Common myeloid progenitor, CD34-positive (primary cell): ENCODE measurements around the gene RBPMS2.
"Not testable (repeated sequence)": the region's sequence is repeated elsewhere in the genome, so short reads cannot be mapped to it uniquely, and the experiment has no call there.

Experiments used
- CTCF ChIA-PET: fragments of 350-600 bp; sonication (Branson Sonifier 250); formaldehyde crosslinking; loops from one replicate; lab custom pipeline; 2021; ENCODE audit warnings: antibody characterized with exemption; lab: Charles Lee
- POLR2A ChIA-PET: fragments of 350-600 bp; sonication (Branson Sonifier 250); formaldehyde crosslinking; loops from one replicate; lab custom pipeline; 2021; ENCODE audit warnings: antibody characterized with exemption; lab: Charles Lee
- DNase-seq, 3 donors: peaks; one replicate each; pipeline versions ENCODE4 v3.0.0 to v3.0.0-alpha.2; 2013
- H3K27ac ChIP-seq, 2 experiments: 1 replicate in 1 of 2; 2 replicates in 1 of 2; pipeline ENCODE4 v1.7.0; 2013; ENCODE audit warnings: inconsistent platforms in 2 of 2, low read length in 2 of 2, mild to moderate bottlenecking in 2 of 2, low read depth in 1 of 2, moderate library complexity in 1 of 2; ENCODE audit not compliant: severe bottlenecking in 2 of 2, insufficient read depth in 1 of 2, poor library complexity in 1 of 2
- H3K27me3 ChIP-seq, 5 experiments: replicated peaks in 2 of 5; 1 replicate in 3 of 5; 2 replicates in 2 of 5; pipeline versions ENCODE4 v1.6.1 to v1.7.0; 2013; ENCODE audit warnings: low read length in 4 of 5, mild to moderate bottlenecking in 2 of 5, moderate library complexity in 2 of 5, inconsistent platforms in 1 of 5; ENCODE audit not compliant: insufficient read depth in 5 of 5, control insufficient read depth in 4 of 5
- H3K36me3 ChIP-seq, 4 experiments: 1 replicate in 2 of 4; 2 replicates in 2 of 4; pipeline versions ENCODE4 v1.6.1 to v1.7.0; 2013; ENCODE audit warnings: low read length in 3 of 4, control low read depth in 1 of 4, mild to moderate bottlenecking in 1 of 4; ENCODE audit not compliant: control insufficient read depth in 4 of 4, insufficient read depth in 4 of 4
- H3K4me1 ChIP-seq, 4 experiments: 1 replicate in 3 of 4; 2 replicates in 1 of 4; pipeline versions ENCODE4 v1.6.1 to v1.7.1; 2013; ENCODE audit warnings: low read length in 3 of 4, mild to moderate bottlenecking in 3 of 4, control low read depth in 1 of 4, inconsistent platforms in 1 of 4, moderate library complexity in 1 of 4; ENCODE audit not compliant: control insufficient read depth in 4 of 4, insufficient read depth in 4 of 4; ENCODE audit errors: control extremely low read depth in 1 of 4
- H3K4me3 ChIP-seq, 7 experiments: 1 replicate in 4 of 7; 2 replicates in 3 of 7; pipeline versions ENCODE4 v1.5.1 to v1.7.0; 2013; ENCODE audit warnings: mild to moderate bottlenecking in 7 of 7, low read length in 6 of 7, moderate library complexity in 6 of 7, inconsistent platforms in 2 of 7, low read depth in 2 of 7, control low read depth in 1 of 7; ENCODE audit not compliant: insufficient read depth in 4 of 7, control insufficient read depth in 1 of 7; ENCODE audit errors: extremely low read depth in 1 of 7
- H3K9me3 ChIP-seq, 5 experiments: 1 replicate in 4 of 5; 2 replicates in 1 of 5; pipeline versions ENCODE4 v1.6.1 to v1.7.1; 2013; ENCODE audit warnings: low read length in 4 of 5, mild to moderate bottlenecking in 2 of 5, inconsistent platforms in 1 of 5, low read depth in 1 of 5, moderate library complexity in 1 of 5; ENCODE audit not compliant: control insufficient read depth in 4 of 5, insufficient read depth in 2 of 5; ENCODE audit errors: control extremely low read depth in 1 of 5
- WGBS: methylation state at CpG from one replicate; pipeline ENCODE4 v1.1.5; 2013; ENCODE audit not compliant: insufficient coverage; 5-methylcytosine and 5-hydroxymethylcytosine counted together

RBPMS2 gene

GRCh38 chr15:64804619-64805018, 29.2 kb upstream of the RBPMS2 start:
- Histone ChIP-seq H3K36me3 (no peaks in the 10 kb centered on the region), H3K27ac (no peak overlapping the region), H3K9me3 (no peaks in the 10 kb centered on the region), H3K4me1 (no peaks in the 10 kb centered on the region), H3K4me3 (no peak overlapping the region), H3K27me3 (peaks cover 0 to 3% (median 0%) of the 10 kb centered on the region in 5 experiments)
- WGBS: 100% methylated on average over 1 of the region's 2 CpGs
- ChIA-PET POLR2A (interaction anchor here (0.7 kb wide), 1 partner anchor 31 kb away, joined by 5 read pairs; no protein-coding TSS in a partner anchor), CTCF (interaction anchor here (1.4 to 2.7 kb wide), 2 partner anchors 15 to 73 kb away, joined by 5 to 12 read pairs; no protein-coding TSS in a partner anchor)
- DNase-seq: no peak

GRCh38 chr15:64803526-64803925, 28.1 kb upstream of the RBPMS2 start:
- Histone ChIP-seq H3K4me3 (no peak overlapping the region), H3K4me1 (no peaks in the 10 kb centered on the region), H3K27ac (no peak overlapping the region), H3K36me3 (no peaks in the 10 kb centered on the region), H3K9me3 (no peaks in the 10 kb centered on the region), H3K27me3 (no peaks in the 10 kb centered on the region)
- DNase-seq: no peak
- ChIA-PET POLR2A (interaction anchor here (0.6 kb wide), 1 partner anchor 100 kb away, joined by 5 read pairs; no protein-coding TSS in a partner anchor), CTCF (interaction anchor here (1.4 to 2.7 kb wide), 4 partner anchors 12 to 72 kb away, joined by 4 to 12 read pairs (median 5); no protein-coding TSS in a partner anchor)
- WGBS: 100% methylated on average over 1 of the region's 1 CpG

GRCh38 chr15:64800476-64800875, 25.1 kb upstream of the RBPMS2 start:
- Histone ChIP-seq H3K27me3 (no peaks in the 10 kb centered on the region), H3K36me3 (no peaks in the 10 kb centered on the region), H3K9me3 (no peaks in the 10 kb centered on the region), H3K4me3 (no peak overlapping the region), H3K4me1 (no peaks in the 10 kb centered on the region), H3K27ac (no peak overlapping the region)
- WGBS: 100% methylated on average over 2 of the region's 2 CpGs
- ChIA-PET POLR2A (no interaction called here), CTCF (no interaction called here)
- DNase-seq: no peak

GRCh38 chr15:64798905-64799304, 23.5 kb upstream of the RBPMS2 start:
- DNase-seq, H3K27ac ChIP-seq, CTCF ChIA-PET, H3K4me3 ChIP-seq, H3K4me1 ChIP-seq, POLR2A ChIA-PET, H3K36me3 ChIP-seq, H3K27me3 ChIP-seq, H3K9me3 ChIP-seq: not testable (repeated sequence)
- no CpG with 5 or more reads among the region's 29 CpGs for WGBS

- H3K27ac ChIP-seq, POLR2A ChIA-PET, H3K27me3 ChIP-seq, H3K4me3 ChIP-seq, H3K4me1 ChIP-seq, DNase-seq, H3K36me3 ChIP-seq, H3K9me3 ChIP-seq: not testable (repeated sequence)
- CTCF ChIA-PET: interaction anchor here (1.6 kb wide), 1 partner anchor 14 kb away, joined by 4 read pairs; no protein-coding TSS in a partner anchor
- WGBS: 85% methylated on average over 8 of the region's 9 CpGs
Observed at GRCh38 chr15:64795921-64796320, 20.5 kb upstream of the RBPMS2 start.

- POLR2A ChIA-PET: not testable (repeated sequence)
- CTCF ChIA-PET: interaction anchor here (1.2 to 1.6 kb wide), 2 partner anchors 15 kb away, joined by 3 to 4 read pairs; no protein-coding TSS in a partner anchor
Observed at GRCh38 chr15:64795299-64795698, 19.9 kb upstream of the RBPMS2 start.

GRCh38 chr15:64792282-64792681, 16.9 kb upstream of the RBPMS2 start:
- no peak for DNase-seq
- no CpG with 5 or more reads among the region's 3 CpGs for WGBS
- Histone ChIP-seq H3K27me3 (no peaks in the 10 kb centered on the region), H3K36me3 (no peaks in the 10 kb centered on the region), H3K4me3 (no peak overlapping the region), H3K4me1 (no peaks in the 10 kb centered on the region), H3K9me3 (no peaks in the 10 kb centered on the region), H3K27ac (no peak overlapping the region)
- POLR2A ChIA-PET: no interaction called here
- CTCF ChIA-PET: no interaction called here

More at GRCh38 chr15:64795299-64795698, 19.9 kb upstream of the RBPMS2 start:
- not testable (repeated sequence) for H3K9me3 ChIP-seq, H3K27me3 ChIP-seq, H3K4me3 ChIP-seq, DNase-seq, H3K4me1 ChIP-seq, H3K36me3 ChIP-seq, H3K27ac ChIP-seq
- no CpG with 5 or more reads among the region's 7 CpGs for WGBS
